ENCODE results near the gene POLR3H. TPM values are rescaled to one million over a fixed set of nuclear protein-coding genes. Genes with fewer than 3 reads are reported as not detected.

Gene POLR3H
- total RNA-seq, 1 experiment from 2014 or later = 92.1 TPM

DNA sequence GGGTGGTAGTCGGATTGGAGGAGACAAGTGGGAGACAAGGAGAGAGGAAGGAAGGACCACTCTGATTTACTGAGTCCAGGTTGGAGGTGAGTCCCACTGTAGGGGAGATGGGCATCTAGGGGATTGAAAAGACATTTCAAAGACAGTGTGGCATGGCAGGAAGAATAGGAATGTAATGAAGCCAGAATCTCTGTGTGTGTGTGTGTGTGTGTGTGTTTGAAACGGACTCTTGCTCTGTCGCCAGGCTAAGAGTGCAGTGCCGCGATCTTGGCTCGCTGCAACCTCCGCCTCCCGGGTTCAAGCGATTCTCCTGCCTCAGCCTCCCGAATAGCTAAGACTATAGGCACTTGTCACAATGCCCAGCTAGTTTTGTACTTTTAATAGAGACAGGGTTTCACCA lies 12.3 kb upstream of the POLR3H start:
- H3K27me3 ChIP-seq (replicated peaks; ENCODE audit: insufficient read depth, low read depth, low read length, poor library complexity) = no peaks in the 10 kb centered on the region
- H3K9me3 ChIP-seq (ENCODE audit: low read depth, low read length, poor library complexity, severe bottlenecking) = no peaks in the 10 kb centered on the region
- no peak overlapping the region for H3K27ac ChIP-seq (ENCODE audit: low read depth, low read length, poor library complexity, severe bottlenecking)
- ChIA-PET CTCF (no interaction called here), POLR2A (ENCODE audit: low non-redundant PET) (no interaction called here)
- no peak overlapping the region for H3K4me3 ChIP-seq (ENCODE audit: low read depth, low read length, poor library complexity, severe bottlenecking)
- intact Hi-C loops (cut with micrococcal nuclease; ENCODE audit: unreplicated experiment) = no loop called here
- H3K36me3 ChIP-seq (ENCODE audit: insufficient read depth, low read length, poor library complexity, severe bottlenecking) = no peaks in the 10 kb centered on the region
- BruUV-seq (replicated peaks) = no TSS peak
- H3K4me1 ChIP-seq (ENCODE audit: insufficient read depth, low read length, poor library complexity, severe bottlenecking) = peaks cover 20% of the 10 kb centered on the region
- TF ChIP-seq, protein P1, sequence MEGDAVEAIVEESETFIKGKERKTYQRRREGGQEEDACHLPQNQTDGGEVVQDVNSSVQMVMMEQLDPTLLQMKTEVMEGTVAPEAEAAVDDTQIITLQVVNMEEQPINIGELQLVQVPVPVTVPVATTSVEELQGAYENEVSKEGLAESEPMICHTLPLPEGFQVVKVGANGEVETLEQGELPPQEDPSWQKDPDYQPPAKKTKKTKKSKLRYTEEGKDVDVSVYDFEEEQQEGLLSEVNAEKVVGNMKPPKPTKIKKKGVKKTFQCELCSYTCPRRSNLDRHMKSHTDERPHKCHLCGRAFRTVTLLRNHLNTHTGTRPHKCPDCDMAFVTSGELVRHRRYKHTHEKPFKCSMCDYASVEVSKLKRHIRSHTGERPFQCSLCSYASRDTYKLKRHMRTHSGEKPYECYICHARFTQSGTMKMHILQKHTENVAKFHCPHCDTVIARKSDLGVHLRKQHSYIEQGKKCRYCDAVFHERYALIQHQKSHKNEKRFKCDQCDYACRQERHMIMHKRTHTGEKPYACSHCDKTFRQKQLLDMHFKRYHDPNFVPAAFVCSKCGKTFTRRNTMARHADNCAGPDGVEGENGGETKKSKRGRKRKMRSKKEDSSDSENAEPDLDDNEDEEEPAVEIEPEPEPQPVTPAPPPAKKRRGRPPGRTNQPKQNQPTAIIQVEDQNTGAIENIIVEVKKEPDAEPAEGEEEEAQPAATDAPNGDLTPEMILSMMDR (conservative IDR thresholded peaks at IDR 0.05; ENCODE audit: low read depth, low read length) = no peak
- no peak for TF ChIP-seq EZH2 (IDR thresholded peaks at IDR 0.05; ENCODE audit: borderline replicate concordance, low read depth, low read length, poor library complexity, severe bottlenecking)
- no peak for DNase-seq (ENCODE audit: low spot score)

DNA sequence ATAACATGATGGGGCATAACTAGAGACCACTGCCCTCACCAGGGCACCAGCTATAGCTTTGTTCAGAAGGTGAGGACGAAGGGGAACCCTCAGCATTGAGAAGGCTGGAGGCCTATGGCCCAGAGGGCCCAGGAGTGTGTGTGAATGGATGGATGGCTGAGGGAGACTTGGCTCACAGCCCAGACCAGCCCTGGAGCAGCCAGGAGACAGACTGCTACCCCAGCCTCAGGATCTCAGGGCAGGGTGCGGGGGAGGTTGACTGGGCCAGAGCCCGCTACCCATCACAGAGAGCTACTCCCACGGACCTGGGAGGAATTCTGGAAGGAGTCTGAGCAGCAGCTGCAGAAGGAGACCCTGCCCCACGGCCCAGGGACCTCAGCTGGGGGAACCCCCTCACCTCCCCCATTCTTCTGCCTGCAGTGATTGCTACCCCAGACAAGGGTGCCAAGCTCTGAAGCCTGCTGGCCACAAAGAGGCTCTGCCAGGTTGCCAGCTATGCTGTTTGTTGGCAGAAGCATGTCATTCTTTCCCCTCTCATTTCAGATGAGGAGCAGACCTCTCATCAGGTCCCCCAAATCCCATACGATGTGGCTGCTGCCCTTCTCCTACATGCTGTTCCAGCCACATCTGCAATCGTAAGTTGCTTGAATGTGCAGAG lies 11.2 kb upstream of the POLR3H start:
- intact Hi-C loops (cut with micrococcal nuclease; ENCODE audit: unreplicated experiment) = no loop called here
- Histone ChIP-seq H3K9me3 (ENCODE audit: low read depth, low read length, poor library complexity, severe bottlenecking) (no peaks in the 10 kb centered on the region), H3K27me3 (replicated peaks; ENCODE audit: insufficient read depth, low read depth, low read length, poor library complexity) (no peaks in the 10 kb centered on the region), H3K4me1 (ENCODE audit: insufficient read depth, low read length, poor library complexity, severe bottlenecking) (peaks cover 10% of the 10 kb centered on the region), H3K4me3 (ENCODE audit: low read depth, low read length, poor library complexity, severe bottlenecking) (no peak overlapping the region), H3K27ac (ENCODE audit: low read depth, low read length, poor library complexity, severe bottlenecking) (no peak overlapping the region), H3K36me3 (ENCODE audit: insufficient read depth, low read length, poor library complexity, severe bottlenecking) (no peaks in the 10 kb centered on the region)
- ChIA-PET CTCF (no interaction called here), POLR2A (ENCODE audit: low non-redundant PET) (no interaction called here)
- no peak for DNase-seq (ENCODE audit: low spot score)
- no TSS peak for BruUV-seq (replicated peaks)
- TF ChIP-seq, protein P1 (conservative IDR thresholded peaks at IDR 0.05; ENCODE audit: low read depth, low read length) = no peak
- TF ChIP-seq EZH2 (IDR thresholded peaks at IDR 0.05; ENCODE audit: borderline replicate concordance, low read depth, low read length, poor library complexity, severe bottlenecking) = no peak

DNA sequence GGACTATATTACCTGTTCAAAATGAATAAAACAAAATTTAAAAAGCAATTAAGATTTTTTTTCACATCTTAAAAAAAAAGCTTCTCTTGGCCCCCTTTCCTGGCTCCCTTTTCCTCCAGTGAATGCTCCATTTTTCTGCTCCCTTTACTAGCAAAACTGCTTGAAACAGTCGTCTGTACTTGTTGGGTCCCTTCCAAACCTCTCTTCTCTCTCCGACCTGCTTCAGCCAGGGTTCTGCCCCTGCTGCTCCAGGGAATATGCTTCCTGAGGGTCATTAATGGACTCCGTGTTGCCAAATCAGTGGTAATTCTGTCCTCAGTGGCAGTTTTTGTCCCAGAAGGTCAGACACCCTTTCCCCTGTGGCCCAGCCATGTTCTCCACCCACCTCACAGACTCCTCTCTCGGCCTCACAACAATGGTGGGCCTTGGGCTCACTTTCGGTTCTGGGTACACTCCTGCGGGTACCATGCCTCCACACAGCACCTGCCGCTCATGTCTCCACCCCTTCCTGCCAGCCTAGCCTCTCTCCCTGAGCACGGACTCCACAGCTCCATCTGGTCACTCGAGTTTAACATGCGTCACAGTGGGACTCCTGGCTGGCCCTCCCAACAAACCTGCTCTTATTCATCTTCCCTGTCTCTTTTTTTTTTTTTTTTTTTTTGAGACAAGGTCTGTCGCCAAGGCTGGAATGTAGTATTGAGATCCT lies 7.8 kb upstream of the POLR3H start:
- CTCF ChIA-PET = interaction anchor here (0.6 kb wide), 1 partner anchor 599 kb away, joined by 14 read pairs; no protein-coding TSS in a partner anchor
- intact Hi-C loops (cut with micrococcal nuclease; ENCODE audit: unreplicated experiment) = no loop called here
- POLR2A ChIA-PET (ENCODE audit: low non-redundant PET) = interaction anchor here (0.6 kb wide), 1 partner anchor 354 kb away, joined by 3 read pairs; no protein-coding TSS in a partner anchor

More for the DNA sequence above, 7.8 kb upstream of the POLR3H start:
- Histone ChIP-seq H3K27ac (ENCODE audit: low read depth, low read length, poor library complexity, severe bottlenecking) (no peak overlapping the region), H3K4me3 (ENCODE audit: low read depth, low read length, poor library complexity, severe bottlenecking) (no peak overlapping the region), H3K4me1 (ENCODE audit: insufficient read depth, low read length, poor library complexity, severe bottlenecking) (peaks cover 3% of the 10 kb centered on the region), H3K27me3 (replicated peaks; ENCODE audit: insufficient read depth, low read depth, low read length, poor library complexity) (no peaks in the 10 kb centered on the region), H3K9me3 (ENCODE audit: low read depth, low read length, poor library complexity, severe bottlenecking) (no peaks in the 10 kb centered on the region), H3K36me3 (ENCODE audit: insufficient read depth, low read length, poor library complexity, severe bottlenecking) (no peaks in the 10 kb centered on the region)
- DNase-seq (ENCODE audit: low spot score) = no peak
- TF ChIP-seq, protein P1 (conservative IDR thresholded peaks at IDR 0.05; ENCODE audit: low read depth, low read length) = no peak
- no peak for TF ChIP-seq EZH2 (IDR thresholded peaks at IDR 0.05; ENCODE audit: borderline replicate concordance, low read depth, low read length, poor library complexity, severe bottlenecking)
- BruUV-seq (replicated peaks) = no TSS peak

All from A673 (cell line).